GM20431 (cell line): ENCODE measurements around the gene SH3TC1.

Source experiments
- in situ Hi-C: fragments of 300-500 bp; cut with MseI, MboI; formaldehyde crosslinking; loops from one replicate; pipeline ENCODE4 v1.15.0; 2020; ENCODE audit warnings: low sequenced_read_pairs; ENCODE audit not compliant: unreplicated experiment

The SH3TC1 gene

GRCh38 chr4:8211737-8212581 lies 12.9 kb downstream of the SH3TC1 start:
- in situ Hi-C loops = no loop called here

- in situ Hi-C loops = no loop called here
Observed at GRCh38 chr4:8212622-8213021, 13.5 kb downstream of the SH3TC1 start.

GRCh38 chr4:8213121-8213520 lies 14.0 kb downstream of the SH3TC1 start:
- in situ Hi-C loops = no loop called here

- in situ Hi-C loops = no loop called here
Observed at GRCh38 chr4:8214136-8214535, 15.0 kb downstream of the SH3TC1 start.

GRCh38 chr4:8215001-8215427 lies 15.9 kb downstream of the SH3TC1 start:
- in situ Hi-C loops = no loop called here

- in situ Hi-C loops = no loop called here
Observed at GRCh38 chr4:8215641-8216442, 16.8 kb downstream of the SH3TC1 start.

- in situ Hi-C loops = no loop called here
Observed at GRCh38 chr4:8216443-8217245, 17.6 kb downstream of the SH3TC1 start.

GRCh38 chr4:8217246-8217511 lies 18.1 kb downstream of the SH3TC1 start:
- in situ Hi-C loops = no loop called here

- in situ Hi-C loops = no loop called here
Observed at GRCh38 chr4:8217871-8218270, 18.8 kb downstream of the SH3TC1 start.

GRCh38 chr4:8218371-8219031 lies 19.4 kb downstream of the SH3TC1 start:
- in situ Hi-C loops = no loop called here

- in situ Hi-C loops = no loop called here
Observed at GRCh38 chr4:8219236-8219635, 20.1 kb downstream of the SH3TC1 start.

- in situ Hi-C loops = no loop called here
Observed at GRCh38 chr4:8220661-8221450, 21.8 kb downstream of the SH3TC1 start.

- in situ Hi-C loops = no loop called here
Observed at GRCh38 chr4:8221476-8221875, 22.4 kb downstream of the SH3TC1 start.

- in situ Hi-C loops = no loop called here
Observed at GRCh38 chr4:8221985-8222384, 22.9 kb downstream of the SH3TC1 start.

GRCh38 chr4:8222609-8223388 lies 23.7 kb downstream of the SH3TC1 start:
- in situ Hi-C loops = no loop called here

- in situ Hi-C loops = no loop called here
Observed at GRCh38 chr4:8224267-8224974, 25.3 kb downstream of the SH3TC1 start.

GRCh38 chr4:8224975-8225625 lies 26.0 kb downstream of the SH3TC1 start:
- in situ Hi-C loops = loop anchor here (25.0 kb wide), 1 partner anchor 187 kb away; no protein-coding TSS in a partner anchor
